BLaER1 (cell line): ENCODE data around the gene TARS2.
A peak's percentile ranks its signal among the peaks of the same experiment; 100 is the strongest.

ENCODE experiments used
- H3K27ac ChIP-seq: shearing (Covaris generic); formaldehyde crosslinking; 2 replicates; pipeline ENCODE4 v1.8.1; 2022
- H3K27me3 ChIP-seq: shearing (Covaris generic); formaldehyde crosslinking; 2 replicates; pipeline ENCODE4 v1.8.1; 2022
- H3K36me3 ChIP-seq: shearing (Covaris generic); formaldehyde crosslinking; 2 replicates; pipeline ENCODE4 v1.8.1; 2022
- H3K4me1 ChIP-seq: shearing (Covaris generic); formaldehyde crosslinking; 2 replicates; pipeline ENCODE4 v1.8.1; 2022
- H3K4me2 ChIP-seq: shearing (Covaris generic); formaldehyde crosslinking; 2 replicates; pipeline ENCODE4 v1.8.1; 2022
- H3K4me3 ChIP-seq: shearing (Covaris generic); formaldehyde crosslinking; 2 replicates; pipeline ENCODE4 v1.8.1; 2022
- H3K9ac ChIP-seq: shearing (Covaris generic); formaldehyde crosslinking; 2 replicates; pipeline ENCODE4 v1.8.1; 2022
- H3K9me3 ChIP-seq: shearing (Covaris generic); formaldehyde crosslinking; 2 replicates; pipeline ENCODE4 v1.8.1; 2022
- H4K20me1 ChIP-seq: shearing (Covaris generic); formaldehyde crosslinking; 2 replicates; pipeline ENCODE4 v1.8.1; 2022
- Cebpa-rat ChIP-seq: shearing (Covaris generic); IDR thresholded peaks from 2 replicates; pipeline ENCODE4 v1.8.1; 2022

Gene TARS2

GRCh38 chr1:150486966-150487762 is at the start of gene TARS2:
Gene TARS2, plus strand, starts transcription at chr1:150487419. Its CDS starts 32 bp downstream, at chr1:150487451.
- Histone ChIP-seq H3K4me1 (peaks cover 17% of the 10 kb centered on the region), H3K27me3 (no peaks in the 10 kb centered on the region), H3K4me2 (peak within 1 kb of the TSS; percentile 95), H3K4me3 (peak within 1 kb of the TSS; percentile 83), H3K9ac (peak within 1 kb of the TSS; percentile 86), H3K36me3 (peaks cover 31% of the 10 kb centered on the region), H4K20me1 (no peaks in the 10 kb centered on the region), H3K9me3 (no peaks in the 10 kb centered on the region), H3K27ac (peak within 1 kb of the TSS; percentile 84)
- TF ChIP-seq Cebpa-rat = no peak

- Histone ChIP-seq H3K4me2 (no peak overlapping the region), H3K9ac (no peak overlapping the region), H3K27me3 (no peaks in the 10 kb centered on the region), H3K36me3 (peaks cover 94% of the 10 kb centered on the region), H3K4me1 (no peaks in the 10 kb centered on the region), H3K4me3 (no peak overlapping the region), H3K27ac (no peak overlapping the region), H3K9me3 (peaks cover under 1% of the 10 kb centered on the region; the same call in 1 of the 2 replicates), H4K20me1 (0 out of 2 replicates have a peak, but pooled peaks cover 19% of the 10 kb centered on the region)
- no peak for TF ChIP-seq Cebpa-rat
These were observed 46.1 kb upstream of the TARS2 start for GRCh38 chr1:150441121-150441520.

- peaks cover 95% of the 10 kb centered on the region for H3K36me3 ChIP-seq
- no peaks in the 10 kb centered on the region for H3K4me1 ChIP-seq
- H4K20me1 ChIP-seq = peaks cover 21% of the 10 kb centered on the region; the same call in 1 of the 2 replicates
- no peaks in the 10 kb centered on the region for H3K9me3 ChIP-seq
- H3K27me3 ChIP-seq = no peaks in the 10 kb centered on the region
- H3K4me2 ChIP-seq = no peak overlapping the region
- no peak overlapping the region for H3K9ac ChIP-seq
- no peak overlapping the region for H3K27ac ChIP-seq
- no peak overlapping the region for H3K4me3 ChIP-seq
- TF ChIP-seq Cebpa-rat = no peak
These were observed 43.0 kb upstream of the TARS2 start for GRCh38 chr1:150444232-150444631.

- H4K20me1 ChIP-seq = 0 out of 2 replicates have a peak, but pooled peaks cover 10% of the 10 kb centered on the region
- no peaks in the 10 kb centered on the region for H3K9me3 ChIP-seq
- no peak overlapping the region for H3K4me2 ChIP-seq
- H3K9ac ChIP-seq = no peak overlapping the region
- no peaks in the 10 kb centered on the region for H3K4me1 ChIP-seq
- peaks cover 96% of the 10 kb centered on the region for H3K36me3 ChIP-seq
- no peak overlapping the region for H3K27ac ChIP-seq
- no peak overlapping the region for H3K4me3 ChIP-seq
- no peak for TF ChIP-seq Cebpa-rat
- H3K27me3 ChIP-seq = no peaks in the 10 kb centered on the region
These were observed 31.0 kb upstream of the TARS2 start for GRCh38 chr1:150456146-150456647.

- Histone ChIP-seq H3K4me3 (no peak overlapping the region), H3K9ac (no peak overlapping the region), H3K36me3 (peaks cover 90% of the 10 kb centered on the region), H3K27me3 (no peaks in the 10 kb centered on the region), H3K4me1 (no peaks in the 10 kb centered on the region), H3K27ac (no peak overlapping the region), H4K20me1 (peaks cover 5% of the 10 kb centered on the region; the same call in 1 of the 2 replicates), H3K4me2 (no peak overlapping the region), H3K9me3 (no peaks in the 10 kb centered on the region)
- no peak for TF ChIP-seq Cebpa-rat
These were observed 22.8 kb upstream of the TARS2 start for GRCh38 chr1:150464422-150464826.

GRCh38 chr1:150466964-150467363 is 20.3 kb upstream of the TARS2 start:
- H3K4me1 ChIP-seq = no peaks in the 10 kb centered on the region
- no peak for TF ChIP-seq Cebpa-rat
- H3K27ac ChIP-seq = no peak overlapping the region
- H3K9ac ChIP-seq = no peak overlapping the region
- peaks cover 5% of the 10 kb centered on the region; the same call in 1 of the 2 replicates for H4K20me1 ChIP-seq
- H3K9me3 ChIP-seq = no peaks in the 10 kb centered on the region
- no peaks in the 10 kb centered on the region for H3K27me3 ChIP-seq
- no peak overlapping the region for H3K4me3 ChIP-seq
- no peak overlapping the region for H3K4me2 ChIP-seq
- H3K36me3 ChIP-seq = peaks cover 92% of the 10 kb centered on the region

GRCh38 chr1:150469291-150469690 is 17.9 kb upstream of the TARS2 start:
- Histone ChIP-seq H3K4me3 (no peak overlapping the region), H3K9me3 (no peaks in the 10 kb centered on the region), H3K27me3 (no peaks in the 10 kb centered on the region), H3K36me3 (peaks cover 94% of the 10 kb centered on the region), H3K27ac (no peak overlapping the region), H4K20me1 (peaks cover 5% of the 10 kb centered on the region; the same call in 1 of the 2 replicates), H3K4me1 (no peaks in the 10 kb centered on the region), H3K4me2 (no peak overlapping the region), H3K9ac (no peak overlapping the region)
- no peak for TF ChIP-seq Cebpa-rat

GRCh38 chr1:150472601-150473200 is 14.5 kb upstream of the TARS2 start:
- H3K4me3 ChIP-seq = no peak overlapping the region
- H3K27ac ChIP-seq = no peak overlapping the region
- no peak overlapping the region for H3K4me2 ChIP-seq
- H3K9me3 ChIP-seq = no peaks in the 10 kb centered on the region
- H4K20me1 ChIP-seq = no peaks in the 10 kb centered on the region
- TF ChIP-seq Cebpa-rat = no peak
- H3K36me3 ChIP-seq = peaks cover 61% of the 10 kb centered on the region
- no peak overlapping the region for H3K9ac ChIP-seq
- no peaks in the 10 kb centered on the region for H3K27me3 ChIP-seq
- no peaks in the 10 kb centered on the region for H3K4me1 ChIP-seq

GRCh38 chr1:150473659-150474058 is 13.6 kb upstream of the TARS2 start:
- Histone ChIP-seq H3K4me1 (no peaks in the 10 kb centered on the region), H3K27me3 (no peaks in the 10 kb centered on the region), H3K9me3 (no peaks in the 10 kb centered on the region), H3K4me2 (no peak overlapping the region), H3K36me3 (peaks cover 51% of the 10 kb centered on the region), H4K20me1 (no peaks in the 10 kb centered on the region), H3K9ac (no peak overlapping the region), H3K27ac (no peak overlapping the region), H3K4me3 (no peak overlapping the region)
- no peak for TF ChIP-seq Cebpa-rat

- no peak overlapping the region for H3K9ac ChIP-seq
- H4K20me1 ChIP-seq = no peaks in the 10 kb centered on the region
- TF ChIP-seq Cebpa-rat = no peak
- peaks cover 42% of the 10 kb centered on the region for H3K36me3 ChIP-seq
- H3K4me1 ChIP-seq = no peaks in the 10 kb centered on the region
- H3K4me2 ChIP-seq = no peak overlapping the region
- H3K27me3 ChIP-seq = no peaks in the 10 kb centered on the region
- H3K4me3 ChIP-seq = no peak overlapping the region
- H3K27ac ChIP-seq = no peak overlapping the region
- no peaks in the 10 kb centered on the region for H3K9me3 ChIP-seq
These were observed 12.3 kb upstream of the TARS2 start for GRCh38 chr1:150474869-150475268.
